Central memory CD8-positive, alpha-beta T cell (primary cell): ENCODE data around the gene ZC3H8.
"Not testable (repeated sequence)": the region's sequence is repeated elsewhere in the genome, so short reads cannot be mapped to it uniquely, and the experiment has no call there.

Experiments
- ATAC-seq: fragments of 150-1000 bp; cut with Tn5 transposase; replicated peaks from 2 replicates; pipeline ENCODE4 v1.10.0; 2022; ENCODE audit warnings: mild to moderate bottlenecking, moderate FRiP score, moderate number of reproducible peaks; ENCODE audit not compliant: poor library complexity, severe bottlenecking; ENCODE audit errors: extremely low read depth
- DNase-seq, 2 donors: peaks; one replicate each; pipeline ENCODE4 v3.0.0; 2021; ENCODE audit warnings: low spot score in 2 of 2
- H3K27ac Mint-ChIP-seq: one replicate; pipeline ENCODE4 v1.8.0; 2022; ENCODE audit warnings: low read depth, mild to moderate bottlenecking, moderate library complexity, mixed read lengths
- H3K27me3 Mint-ChIP-seq: one replicate; pipeline ENCODE4 v1.8.0; 2022; ENCODE audit warnings: mixed read lengths
- H3K36me3 Mint-ChIP-seq: one replicate; pipeline ENCODE4 v1.8.0; 2022; ENCODE audit warnings: mild to moderate bottlenecking, moderate library complexity, mixed read lengths; ENCODE audit not compliant: insufficient read depth
- H3K4me1 Mint-ChIP-seq: one replicate; pipeline ENCODE4 v1.8.0; 2022; ENCODE audit warnings: mixed read lengths
- H3K4me3 Mint-ChIP-seq: one replicate; pipeline ENCODE4 v1.8.0; 2022; ENCODE audit warnings: mild to moderate bottlenecking, moderate library complexity, mixed read lengths
- H3K9me3 Mint-ChIP-seq: one replicate; pipeline ENCODE4 v1.8.0; 2022; ENCODE audit warnings: mixed read lengths

Gene ZC3H8

GRCh38 chr2:112253261-112253815 lies 1.5 kb downstream of the ZC3H8 start:
- Mint-ChIP-seq H3K27ac (peak overlapping the region; percentile 38), H3K36me3 (peaks cover 12% of the 10 kb centered on the region), H3K4me3 (no peak overlapping the region), H3K27me3 (no peaks in the 10 kb centered on the region), H3K4me1 (peaks cover 6% of the 10 kb centered on the region), H3K9me3 (no peaks in the 10 kb centered on the region)
- ATAC-seq (no peak), DNase-seq (no peak)

DNA sequence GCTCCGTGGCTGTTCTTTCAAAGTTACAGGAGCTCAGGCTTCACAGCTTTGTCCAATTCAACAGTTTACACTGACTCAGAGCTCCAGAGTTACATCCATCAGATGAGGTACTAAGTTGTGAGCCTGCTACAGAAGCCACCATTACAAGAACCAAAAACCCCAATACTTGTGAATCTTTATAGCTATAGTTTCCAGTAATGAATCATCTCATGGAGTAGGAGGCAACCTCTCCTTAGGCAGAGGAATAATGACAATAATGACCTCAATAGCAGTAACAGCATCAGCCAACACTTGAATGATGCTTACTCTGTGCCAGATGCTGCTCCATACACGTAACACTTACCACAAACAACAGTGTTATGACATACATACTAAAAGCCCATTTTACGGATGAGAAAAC lies 3.6 kb downstream of the ZC3H8 start:
- DNase-seq (no peak), ATAC-seq (no peak)
- peaks cover 23% of the 10 kb centered on the region for H3K36me3 Mint-ChIP-seq
- peaks cover 6% of the 10 kb centered on the region for H3K4me1 Mint-ChIP-seq
- H3K27me3 Mint-ChIP-seq: no peaks in the 10 kb centered on the region
- no peak overlapping the region for H3K27ac Mint-ChIP-seq
- H3K4me3 Mint-ChIP-seq: no peak overlapping the region
- H3K9me3 Mint-ChIP-seq: no peaks in the 10 kb centered on the region

DNA sequence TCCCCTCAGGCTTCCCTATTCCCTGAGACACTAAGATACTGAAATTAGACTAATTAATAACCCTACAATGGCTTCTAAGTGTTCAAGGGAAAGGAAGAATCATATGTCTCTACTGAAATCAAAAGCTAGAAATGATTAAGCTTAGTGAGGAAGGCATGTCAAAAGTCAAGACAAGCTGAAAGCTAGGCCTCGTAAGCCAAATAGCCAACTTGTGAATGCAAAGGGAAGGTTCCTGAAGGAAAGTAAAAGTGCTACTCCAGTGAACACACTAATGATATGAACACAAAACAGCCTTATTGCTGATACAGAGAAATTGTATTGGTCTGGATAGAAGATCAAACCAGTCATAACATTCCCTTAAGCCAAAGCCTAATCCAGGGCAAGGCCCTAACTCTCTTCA lies 10.0 kb downstream of the ZC3H8 start:
- Mint-ChIP-seq H3K9me3 (no peaks in the 10 kb centered on the region), H3K27me3 (no peaks in the 10 kb centered on the region), H3K27ac (no peak overlapping the region), H3K4me3 (no peak overlapping the region), H3K4me1 (peaks cover 12% of the 10 kb centered on the region), H3K36me3 (peaks cover 22% of the 10 kb centered on the region)
- ATAC-seq (no peak), DNase-seq (no peak)

DNA sequence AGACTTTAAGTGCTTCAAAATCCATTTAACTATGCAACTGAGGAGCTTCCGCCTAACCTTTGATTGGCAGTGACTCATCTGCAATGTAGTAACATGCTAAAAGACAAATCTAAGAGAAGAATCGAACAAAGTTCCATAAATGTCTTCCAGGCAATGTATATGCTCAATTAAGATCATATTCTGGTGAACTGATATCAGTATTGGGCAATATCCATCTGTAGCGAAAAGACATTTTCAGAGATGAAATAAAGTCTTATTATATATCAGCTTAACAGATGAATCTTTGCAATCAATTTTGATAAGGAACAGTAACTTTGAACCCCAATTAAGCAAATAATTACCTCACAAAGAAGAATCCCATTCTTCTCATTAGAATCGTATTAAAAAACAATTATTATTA lies 11.6 kb downstream of the ZC3H8 start:
- no peaks in the 10 kb centered on the region for H3K9me3 Mint-ChIP-seq
- H3K27ac Mint-ChIP-seq: no peak overlapping the region
- DNase-seq (no peak), ATAC-seq (no peak)
- H3K4me3 Mint-ChIP-seq: no peak overlapping the region
- peaks cover 19% of the 10 kb centered on the region for H3K36me3 Mint-ChIP-seq
- H3K4me1 Mint-ChIP-seq: peaks cover 12% of the 10 kb centered on the region
- H3K27me3 Mint-ChIP-seq: no peaks in the 10 kb centered on the region

- Mint-ChIP-seq H3K4me3 (no peak overlapping the region), H3K9me3 (no peaks in the 10 kb centered on the region), H3K27ac (no peak overlapping the region), H3K27me3 (no peaks in the 10 kb centered on the region), H3K36me3 (peaks cover 14% of the 10 kb centered on the region), H3K4me1 (peaks cover 12% of the 10 kb centered on the region)
- DNase-seq: no peak
- no peak for ATAC-seq
Observed at GRCh38 chr2:112242384-112242783, 12.5 kb downstream of the ZC3H8 start.

GRCh38 chr2:112239862-112240261 lies 15.0 kb downstream of the ZC3H8 start:
- ATAC-seq (no peak), DNase-seq (no peak)
- Mint-ChIP-seq H3K27me3 (no peaks in the 10 kb centered on the region), H3K9me3 (no peaks in the 10 kb centered on the region), H3K4me1 (peaks cover 10% of the 10 kb centered on the region), H3K36me3 (peaks cover 10% of the 10 kb centered on the region), H3K4me3 (no peak overlapping the region), H3K27ac (no peak overlapping the region)

DNA sequence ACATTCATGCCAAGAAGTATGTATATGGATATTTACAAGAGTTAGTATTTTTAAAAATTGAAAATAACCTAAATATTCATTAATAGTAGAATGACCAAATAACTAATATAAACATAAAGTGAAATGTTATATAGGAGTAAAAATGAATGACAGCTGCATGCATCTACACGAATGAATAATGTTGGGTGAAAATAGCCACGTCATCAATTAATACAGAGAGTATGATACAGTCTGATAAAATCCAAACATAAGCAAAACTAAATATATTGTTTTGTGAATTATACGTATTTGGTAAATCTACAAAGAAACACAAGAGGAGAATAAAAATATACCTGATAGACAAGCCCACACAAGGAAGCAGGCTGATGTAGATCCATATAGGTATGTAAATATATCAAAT lies 24.5 kb downstream of the ZC3H8 start:
- no peaks in the 10 kb centered on the region for H3K27me3 Mint-ChIP-seq
- no peak overlapping the region for H3K27ac Mint-ChIP-seq
- H3K36me3 Mint-ChIP-seq: peaks cover 15% of the 10 kb centered on the region

DNA sequence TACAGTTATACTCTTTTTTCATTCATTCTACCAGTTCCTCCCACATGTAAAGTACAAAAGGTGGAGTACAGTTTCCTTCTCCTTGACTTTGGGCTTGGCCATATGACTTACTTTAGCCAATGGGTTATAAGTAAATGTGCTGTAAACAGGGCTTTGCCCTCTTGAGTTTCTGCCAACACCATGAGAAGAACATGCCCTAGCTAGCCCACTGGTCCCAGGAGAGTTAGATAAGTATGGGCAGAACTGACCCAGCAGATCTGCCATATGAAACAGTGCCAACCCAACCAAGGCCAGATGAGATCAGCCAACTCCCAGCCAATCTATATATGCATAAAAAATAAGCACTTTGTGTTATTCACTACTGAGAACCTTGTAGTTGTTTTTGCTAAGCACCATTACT lies 25.5 kb downstream of the ZC3H8 start:
- Mint-ChIP-seq H3K27ac (no peak overlapping the region), H3K4me1 (no peaks in the 10 kb centered on the region), H3K4me3 (no peak overlapping the region), H3K9me3 (no peaks in the 10 kb centered on the region), H3K36me3 (peaks cover 13% of the 10 kb centered on the region), H3K27me3 (no peaks in the 10 kb centered on the region)
- DNase-seq (no peak), ATAC-seq (no peak)

More for the DNA sequence above, 24.5 kb downstream of the ZC3H8 start:
- H3K9me3 Mint-ChIP-seq: no peaks in the 10 kb centered on the region
- H3K4me3 Mint-ChIP-seq: no peak overlapping the region
- H3K4me1 Mint-ChIP-seq: no peaks in the 10 kb centered on the region
- ATAC-seq (no peak), DNase-seq (no peak)

GRCh38 chr2:112220831-112221230 lies 34.0 kb downstream of the ZC3H8 start:
- Mint-ChIP-seq H3K4me1 (no peaks in the 10 kb centered on the region), H3K27me3 (no peaks in the 10 kb centered on the region), H3K9me3 (peaks cover 11% of the 10 kb centered on the region), H3K36me3 (peaks cover 9% of the 10 kb centered on the region), H3K27ac (no peak overlapping the region), H3K4me3 (no peak overlapping the region)
- DNase-seq: no peak
- no peak for ATAC-seq

DNA sequence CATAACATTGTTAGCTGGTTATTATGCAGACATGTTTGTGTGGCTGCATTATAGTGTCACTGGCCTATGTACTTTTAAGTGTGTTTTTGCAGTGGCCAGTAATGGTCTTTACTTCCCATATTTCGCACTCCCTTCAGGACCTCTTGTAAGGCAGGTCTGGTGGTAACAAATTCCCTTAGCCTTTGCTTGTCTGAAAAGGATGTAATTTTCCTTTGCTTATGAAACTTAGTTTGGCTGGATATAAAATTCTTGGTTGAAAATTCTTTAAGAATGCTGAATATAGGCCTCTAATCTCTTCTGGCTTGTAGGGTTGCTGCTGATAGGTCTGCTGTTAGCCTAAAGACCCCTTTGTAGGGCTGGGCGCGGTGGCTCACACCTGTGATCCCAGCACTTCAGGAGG lies 34.7 kb downstream of the ZC3H8 start:
- Mint-ChIP-seq H3K9me3 (peaks cover 11% of the 10 kb centered on the region), H3K36me3 (peaks cover 10% of the 10 kb centered on the region), H3K27me3 (no peaks in the 10 kb centered on the region), H3K4me3 (no peak overlapping the region), H3K27ac (no peak overlapping the region), H3K4me1 (no peaks in the 10 kb centered on the region)
- ATAC-seq (no peak), DNase-seq (no peak)

GRCh38 chr2:112217854-112218253 lies 37.0 kb downstream of the ZC3H8 start:
- ATAC-seq (no peak), DNase-seq (no peak)
- Mint-ChIP-seq H3K4me1 (no peaks in the 10 kb centered on the region), H3K27ac (no peak overlapping the region), H3K9me3 (peaks cover 11% of the 10 kb centered on the region), H3K27me3 (no peaks in the 10 kb centered on the region), H3K36me3 (peaks cover 11% of the 10 kb centered on the region), H3K4me3 (no peak overlapping the region)

DNA sequence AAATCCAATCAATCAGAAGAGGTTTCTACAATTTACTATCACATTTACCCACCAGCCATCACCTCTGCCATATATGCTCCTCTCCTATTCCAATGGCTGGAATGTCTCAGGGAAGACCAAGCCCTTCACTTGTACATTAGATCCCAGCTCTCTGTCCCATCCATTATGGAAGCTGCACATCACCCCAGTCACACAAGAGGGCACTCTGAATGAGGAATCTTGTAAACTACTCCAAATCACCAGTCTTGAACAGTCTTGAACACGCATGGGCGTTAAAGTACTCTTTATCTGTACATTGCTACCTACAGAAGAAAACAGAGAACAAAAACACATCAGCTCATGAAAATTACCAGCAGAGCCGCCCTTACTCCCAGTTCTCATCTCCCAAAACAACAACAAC lies 38.7 kb downstream of the ZC3H8 start:
- no peak overlapping the region for H3K4me3 Mint-ChIP-seq

GRCh38 chr2:112207905-112208304 lies 46.9 kb downstream of the ZC3H8 start:
- H3K4me3 Mint-ChIP-seq, H3K9me3 Mint-ChIP-seq, H3K36me3 Mint-ChIP-seq, H3K4me1 Mint-ChIP-seq, H3K27ac Mint-ChIP-seq, H3K27me3 Mint-ChIP-seq, DNase-seq, ATAC-seq: not testable (repeated sequence)

More for the DNA sequence above, 38.7 kb downstream of the ZC3H8 start:
- no peak overlapping the region for H3K27ac Mint-ChIP-seq
- H3K4me1 Mint-ChIP-seq: no peaks in the 10 kb centered on the region
- ATAC-seq (no peak), DNase-seq (no peak)
- peaks cover 11% of the 10 kb centered on the region for H3K36me3 Mint-ChIP-seq
- peaks cover 5% of the 10 kb centered on the region for H3K9me3 Mint-ChIP-seq
- H3K27me3 Mint-ChIP-seq: no peaks in the 10 kb centered on the region

GRCh38 chr2:112204411-112204810 lies 50.4 kb downstream of the ZC3H8 start:
- no peaks in the 10 kb centered on the region for H3K4me1 Mint-ChIP-seq
- H3K36me3 Mint-ChIP-seq: no peaks in the 10 kb centered on the region
- H3K4me3 Mint-ChIP-seq: no peak overlapping the region
- ATAC-seq (no peak), DNase-seq (no peak)
- H3K9me3 Mint-ChIP-seq: peaks cover 8% of the 10 kb centered on the region
- peaks cover 13% of the 10 kb centered on the region for H3K27me3 Mint-ChIP-seq
- H3K27ac Mint-ChIP-seq: no peak overlapping the region
